K562 (cell line): Measurements from ENCODE around the gene KLK3.

Experiments
- EZH2 ChIP-seq: IDR thresholded peaks from 2 replicates; pipeline ENCODE4 v1.6.1; 2012; ENCODE audit warnings: low read depth, mild to moderate bottlenecking, inconsistent platforms, low read length, borderline replicate concordance
- PPARD ChIP-seq: fragments of 250-450 bp; sonication (Bioruptor Pico); IDR thresholded peaks from 2 replicates; pipeline ENCODE4 v1.8.0; 2022; ENCODE audit warnings: inconsistent platforms, mild to moderate bottlenecking, moderate library complexity
- ZNF239 ChIP-seq: fragments of 250-450 bp; sonication (Bioruptor Pico); IDR thresholded peaks from 2 replicates; pipeline ENCODE4 v1.4.0; 2020; ENCODE audit warnings: mild to moderate bottlenecking

GRCh38 chr19:50898018-50898417, 43.3 kb downstream of the KLK3 start:
- TF ChIP-seq PPARD (CRISPR knock-in tag) (no peak), EZH2 (no peak), ZNF239 (CRISPR knock-in tag) (no peak)
